Stimulated activated CD8-positive, alpha-beta memory T cell treated with anti-CD3 and anti-CD28 coated beads, Interleukin-15, amount 100 ng/mL, for 1 hour (primary cell): ENCODE results near the gene MSN.
"Not testable (repeated sequence)": the region's sequence is repeated elsewhere in the genome, so short reads cannot be mapped to it uniquely, and the experiment has no call there.

Experiments
- DNase-seq: peaks from one replicate; pipeline ENCODE4 v3.0.0-alpha.2; 2020; ENCODE audit warnings: low read depth

MSN gene

GRCh38 chrX:65667503-65668376 is at the start of gene MSN:
MSN (plus strand) TSS chrX:65667654; CDS start chrX:65667842, 188 bp downstream.
- peak; percentile 49 for DNase-seq

- not testable (repeated sequence) for DNase-seq
These were observed 47.3 kb upstream of the MSN start for GRCh38 chrX:65620096-65620705.

GRCh38 chrX:65630771-65631170 is 36.7 kb upstream of the MSN start:
- no peak for DNase-seq

- DNase-seq = no peak
These were observed 33.6 kb upstream of the MSN start for GRCh38 chrX:65633826-65634225.

- no peak for DNase-seq
These were observed 32.7 kb upstream of the MSN start for GRCh38 chrX:65634732-65635131.

- no peak for DNase-seq
These were observed 32.1 kb upstream of the MSN start for GRCh38 chrX:65635378-65635777.

- DNase-seq = no peak
These were observed 31.6 kb upstream of the MSN start for GRCh38 chrX:65635822-65636221.

- DNase-seq = not testable (repeated sequence)
These were observed 31.2 kb upstream of the MSN start for GRCh38 chrX:65636261-65636660.

- DNase-seq = no peak
These were observed 30.1 kb upstream of the MSN start for GRCh38 chrX:65637335-65637734.

- DNase-seq = no peak
These were observed 24.5 kb upstream of the MSN start for GRCh38 chrX:65642914-65643491.

GRCh38 chrX:65643531-65644052 is 23.9 kb upstream of the MSN start:
- no peak for DNase-seq

GRCh38 chrX:65644621-65645289 is 22.7 kb upstream of the MSN start:
- no peak for DNase-seq

- DNase-seq = no peak
These were observed 19.7 kb upstream of the MSN start for GRCh38 chrX:65647801-65648200.

- DNase-seq = no peak
These were observed 15.4 kb upstream of the MSN start for GRCh38 chrX:65652098-65652497.

GRCh38 chrX:65657009-65657441 is 10.4 kb upstream of the MSN start:
- not testable (repeated sequence) for DNase-seq

- no peak for DNase-seq
These were observed 9.8 kb upstream of the MSN start for GRCh38 chrX:65657659-65658058.

- DNase-seq = no peak
These were observed 9.2 kb upstream of the MSN start for GRCh38 chrX:65658229-65658628.

GRCh38 chrX:65667157-65667502 is 324 bp upstream of the MSN start:
- DNase-seq = no peak

- DNase-seq = peak; percentile 14
These were observed 1.2 kb downstream of the MSN start for GRCh38 chrX:65668377-65669310.

GRCh38 chrX:65671286-65671685 is 3.8 kb downstream of the MSN start:
- DNase-seq = no peak

GRCh38 chrX:65671966-65672365 is 4.5 kb downstream of the MSN start:
- DNase-seq = no peak
